Fibroblast of villous mesenchyme (primary cell): Measurements from ENCODE around the gene MTX2. TPM values are rescaled to one million over a fixed set of nuclear protein-coding genes. Genes with fewer than 3 reads are reported as not detected.

Experiments
- DNase-seq: peaks from one replicate; pipeline ENCODE4 v3.0.0-alpha.2; 2010; ENCODE audit warnings: low read depth
- H3K4me3 ChIP-seq: 2 replicates; pipeline ENCODE4 v1.5.1; 2011; ENCODE audit warnings: low read depth, mild to moderate bottlenecking, low read length
- total RNA-seq: library from RNA; depleted of rRNA; stranded (reverse); fragments of >200 nt; gene quantifications from 2 replicates; pipeline ENCODE4 v1.2.3, GENCODE V29; 2012
- TF ChIP-seq, protein P1 (sequence below): IDR thresholded peaks from 2 replicates; pipeline ENCODE4 v1.5.1; 2012; ENCODE audit warnings: low read depth, mild to moderate bottlenecking, low read length; ENCODE audit not compliant: insufficient read depth

The MTX2 gene
- total RNA-seq, result 12.2 and 16.8 TPM in 2 replicates

DNA sequence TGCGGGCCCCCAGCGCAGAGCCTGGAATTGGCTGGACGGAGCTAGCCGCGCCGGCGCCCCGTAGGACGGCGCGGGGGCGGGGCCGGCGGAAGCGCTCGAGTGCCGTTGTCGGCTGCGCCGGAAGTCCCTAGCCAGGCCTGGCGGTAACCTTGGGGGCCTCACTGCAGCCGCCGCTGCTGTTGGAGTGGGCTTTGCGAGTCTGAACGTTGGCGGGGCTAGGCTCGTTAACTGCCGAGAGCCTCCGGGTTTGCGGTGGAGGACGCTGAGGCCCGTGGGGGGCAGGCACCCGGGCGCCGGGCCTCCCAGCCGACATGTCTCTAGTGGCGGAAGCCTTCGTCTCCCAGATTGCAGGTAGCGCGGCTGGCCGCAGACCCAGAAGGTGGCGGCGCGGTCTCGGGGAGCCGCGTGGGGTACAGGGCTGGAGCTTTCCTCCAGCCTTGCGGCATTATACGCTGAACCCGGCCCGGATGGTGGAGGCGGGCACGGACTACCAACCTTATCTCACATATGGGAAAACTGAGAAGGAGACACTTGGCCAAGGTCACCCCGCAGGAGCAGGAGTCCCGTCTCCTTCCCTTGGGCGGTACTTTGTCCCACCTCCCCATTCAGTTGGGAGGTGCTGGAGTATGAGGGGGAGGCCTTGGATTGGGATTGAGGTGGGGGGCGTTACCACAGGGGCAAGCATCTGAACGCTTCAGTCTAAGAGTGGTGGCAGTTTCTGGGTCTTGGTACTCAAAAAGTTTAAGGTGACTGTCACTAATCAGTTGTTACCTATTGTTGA, at the start of gene MTX2:
TSS of gene MTX2 (plus strand) at position 124 of the 781 bp plus-strand sequence. CDS start at position 312, 188 bp downstream.
- TF ChIP-seq, protein P1, sequence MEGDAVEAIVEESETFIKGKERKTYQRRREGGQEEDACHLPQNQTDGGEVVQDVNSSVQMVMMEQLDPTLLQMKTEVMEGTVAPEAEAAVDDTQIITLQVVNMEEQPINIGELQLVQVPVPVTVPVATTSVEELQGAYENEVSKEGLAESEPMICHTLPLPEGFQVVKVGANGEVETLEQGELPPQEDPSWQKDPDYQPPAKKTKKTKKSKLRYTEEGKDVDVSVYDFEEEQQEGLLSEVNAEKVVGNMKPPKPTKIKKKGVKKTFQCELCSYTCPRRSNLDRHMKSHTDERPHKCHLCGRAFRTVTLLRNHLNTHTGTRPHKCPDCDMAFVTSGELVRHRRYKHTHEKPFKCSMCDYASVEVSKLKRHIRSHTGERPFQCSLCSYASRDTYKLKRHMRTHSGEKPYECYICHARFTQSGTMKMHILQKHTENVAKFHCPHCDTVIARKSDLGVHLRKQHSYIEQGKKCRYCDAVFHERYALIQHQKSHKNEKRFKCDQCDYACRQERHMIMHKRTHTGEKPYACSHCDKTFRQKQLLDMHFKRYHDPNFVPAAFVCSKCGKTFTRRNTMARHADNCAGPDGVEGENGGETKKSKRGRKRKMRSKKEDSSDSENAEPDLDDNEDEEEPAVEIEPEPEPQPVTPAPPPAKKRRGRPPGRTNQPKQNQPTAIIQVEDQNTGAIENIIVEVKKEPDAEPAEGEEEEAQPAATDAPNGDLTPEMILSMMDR, result no peak
- DNase-seq, result peak; percentile 71
- peak within 1 kb of the TSS; percentile 91 for H3K4me3 ChIP-seq

DNA sequence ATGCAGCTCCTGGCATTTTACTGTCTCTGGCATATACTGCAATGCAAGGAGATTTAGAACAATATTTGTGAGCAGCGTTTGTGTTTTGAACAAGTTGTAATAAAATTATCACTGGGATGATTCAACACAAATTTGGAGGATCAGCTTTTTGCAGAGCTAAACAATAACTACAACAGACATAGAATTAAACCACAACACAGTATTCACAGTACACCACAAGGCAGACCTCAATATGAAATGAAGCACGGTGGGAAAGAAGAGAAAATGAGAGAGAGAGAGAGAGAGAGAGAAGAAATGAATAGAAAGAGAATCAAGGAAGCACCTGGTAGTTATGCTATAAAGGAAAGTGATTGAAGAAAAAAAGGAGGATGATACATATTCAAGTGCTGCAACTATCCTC, 41.4 kb upstream of the MTX2 start:
- no peak for DNase-seq
- TF ChIP-seq, protein P1, result no peak
- no peak overlapping the region for H3K4me3 ChIP-seq

DNA sequence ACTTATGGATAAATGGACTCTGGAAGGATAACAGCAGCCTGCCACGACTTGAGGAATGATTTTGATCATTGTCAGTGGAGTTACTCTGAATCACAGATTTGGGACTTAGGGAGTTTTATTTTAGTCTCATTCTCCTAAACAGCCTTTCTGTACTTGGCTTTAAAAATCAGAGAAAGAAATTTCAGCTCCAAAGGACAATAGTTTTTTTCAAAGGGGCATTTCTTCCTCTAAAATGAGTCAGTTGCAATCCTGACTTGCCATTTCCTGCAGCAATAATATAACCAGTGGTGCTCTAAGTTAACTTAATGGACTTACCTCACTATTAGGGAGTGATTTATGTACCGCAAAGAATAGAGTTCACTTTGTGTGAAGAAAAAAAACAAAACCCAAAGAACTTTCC, 35.1 kb upstream of the MTX2 start:
- TF ChIP-seq, protein P1, result no peak

DNA sequence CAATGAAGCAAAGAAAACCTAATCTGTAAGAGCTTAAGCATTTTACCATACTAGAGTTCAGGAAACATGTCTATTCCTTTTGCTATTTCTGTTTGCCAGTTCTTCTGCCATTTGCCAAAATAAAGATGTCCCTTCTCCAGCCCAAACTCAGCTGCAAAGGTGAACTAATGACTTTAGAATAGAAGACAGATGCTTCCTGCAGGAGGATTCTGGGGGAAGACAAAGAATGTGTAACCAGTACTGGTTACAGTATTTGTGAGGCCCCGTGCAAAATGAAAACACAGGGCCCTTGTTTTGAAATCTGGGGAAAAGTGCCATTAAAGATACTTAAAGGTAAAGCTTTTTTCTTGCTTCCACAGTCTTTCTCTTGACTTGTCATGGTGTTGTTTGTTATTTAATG, 34.3 kb upstream of the MTX2 start:
- TF ChIP-seq, protein P1, result no peak
- no peak for DNase-seq
- no peak overlapping the region for H3K4me3 ChIP-seq

More for the DNA sequence above, 35.1 kb upstream of the MTX2 start:
- no peak overlapping the region for H3K4me3 ChIP-seq
- no peak for DNase-seq

DNA sequence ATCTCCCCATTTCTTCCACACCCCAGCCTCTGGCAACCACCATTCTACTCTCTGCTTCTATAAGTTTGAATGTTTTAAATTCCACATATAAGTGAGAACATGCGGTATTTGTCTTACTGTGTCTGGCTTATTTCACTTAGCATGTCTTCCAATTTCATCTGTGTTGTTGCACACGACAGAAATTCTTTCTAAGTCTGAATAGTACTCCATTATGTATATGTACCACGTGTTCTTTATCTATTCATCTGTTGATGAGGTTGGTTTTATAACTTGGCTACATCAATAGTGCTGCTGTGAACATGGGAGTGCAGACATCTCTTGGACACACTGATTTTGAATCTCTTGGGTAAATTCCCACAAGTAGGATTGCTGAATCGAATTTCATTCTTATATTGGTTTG, 31.8 kb upstream of the MTX2 start:
- H3K4me3 ChIP-seq, result no peak overlapping the region
- TF ChIP-seq, protein P1, result no peak
- no peak for DNase-seq

DNA sequence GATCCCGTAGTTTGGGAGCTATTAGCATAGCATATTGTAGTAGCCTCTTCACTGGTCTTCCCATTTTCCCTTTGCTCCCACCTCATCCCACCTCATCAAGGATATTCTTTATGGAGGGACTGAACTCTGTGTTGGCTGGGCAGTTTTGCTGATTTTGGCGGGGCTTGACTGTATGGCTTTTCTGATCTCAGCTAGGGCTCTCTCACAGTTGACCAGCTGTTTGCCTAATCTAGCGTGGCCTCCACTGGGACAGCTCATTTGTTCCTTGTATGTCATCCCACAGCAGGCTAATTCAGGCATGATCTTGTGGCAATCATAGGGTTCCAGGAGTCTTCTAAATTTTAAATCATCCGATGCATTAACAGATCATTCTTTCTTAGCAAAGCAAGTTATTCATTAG, 30.2 kb upstream of the MTX2 start:
- no peak overlapping the region for H3K4me3 ChIP-seq
- DNase-seq, result no peak
- TF ChIP-seq, protein P1, result no peak
